ENCODE data around the gene COPE. TPM values are rescaled to one million over a fixed set of nuclear protein-coding genes. Genes with fewer than 3 reads are reported as not detected.

Gene COPE
- total and polyA plus RNA-seq, 2 of the 8 experiments (the other 6 are each of a cell fraction or from before 2014, with no cell fraction given), result 178 to 356 TPM

DNA sequence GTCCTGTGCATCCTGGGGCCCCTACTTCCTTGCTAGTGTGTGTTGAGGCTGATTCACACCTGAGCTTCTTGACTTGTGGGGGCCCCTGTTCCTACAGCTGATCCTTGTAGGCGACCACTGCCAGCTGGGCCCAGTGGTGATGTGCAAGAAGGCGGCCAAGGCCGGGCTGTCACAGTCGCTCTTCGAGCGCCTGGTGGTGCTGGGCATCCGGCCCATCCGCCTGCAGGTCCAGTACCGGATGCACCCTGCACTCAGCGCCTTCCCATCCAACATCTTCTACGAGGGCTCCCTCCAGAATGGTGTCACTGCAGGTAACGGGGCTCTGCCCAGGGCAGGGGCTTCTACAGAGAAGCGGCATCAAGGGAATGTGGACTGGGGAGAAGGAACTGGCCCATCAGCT lies 62.0 kb downstream of the COPE start (continued):
- TF ChIP-seq, protein P1, sequence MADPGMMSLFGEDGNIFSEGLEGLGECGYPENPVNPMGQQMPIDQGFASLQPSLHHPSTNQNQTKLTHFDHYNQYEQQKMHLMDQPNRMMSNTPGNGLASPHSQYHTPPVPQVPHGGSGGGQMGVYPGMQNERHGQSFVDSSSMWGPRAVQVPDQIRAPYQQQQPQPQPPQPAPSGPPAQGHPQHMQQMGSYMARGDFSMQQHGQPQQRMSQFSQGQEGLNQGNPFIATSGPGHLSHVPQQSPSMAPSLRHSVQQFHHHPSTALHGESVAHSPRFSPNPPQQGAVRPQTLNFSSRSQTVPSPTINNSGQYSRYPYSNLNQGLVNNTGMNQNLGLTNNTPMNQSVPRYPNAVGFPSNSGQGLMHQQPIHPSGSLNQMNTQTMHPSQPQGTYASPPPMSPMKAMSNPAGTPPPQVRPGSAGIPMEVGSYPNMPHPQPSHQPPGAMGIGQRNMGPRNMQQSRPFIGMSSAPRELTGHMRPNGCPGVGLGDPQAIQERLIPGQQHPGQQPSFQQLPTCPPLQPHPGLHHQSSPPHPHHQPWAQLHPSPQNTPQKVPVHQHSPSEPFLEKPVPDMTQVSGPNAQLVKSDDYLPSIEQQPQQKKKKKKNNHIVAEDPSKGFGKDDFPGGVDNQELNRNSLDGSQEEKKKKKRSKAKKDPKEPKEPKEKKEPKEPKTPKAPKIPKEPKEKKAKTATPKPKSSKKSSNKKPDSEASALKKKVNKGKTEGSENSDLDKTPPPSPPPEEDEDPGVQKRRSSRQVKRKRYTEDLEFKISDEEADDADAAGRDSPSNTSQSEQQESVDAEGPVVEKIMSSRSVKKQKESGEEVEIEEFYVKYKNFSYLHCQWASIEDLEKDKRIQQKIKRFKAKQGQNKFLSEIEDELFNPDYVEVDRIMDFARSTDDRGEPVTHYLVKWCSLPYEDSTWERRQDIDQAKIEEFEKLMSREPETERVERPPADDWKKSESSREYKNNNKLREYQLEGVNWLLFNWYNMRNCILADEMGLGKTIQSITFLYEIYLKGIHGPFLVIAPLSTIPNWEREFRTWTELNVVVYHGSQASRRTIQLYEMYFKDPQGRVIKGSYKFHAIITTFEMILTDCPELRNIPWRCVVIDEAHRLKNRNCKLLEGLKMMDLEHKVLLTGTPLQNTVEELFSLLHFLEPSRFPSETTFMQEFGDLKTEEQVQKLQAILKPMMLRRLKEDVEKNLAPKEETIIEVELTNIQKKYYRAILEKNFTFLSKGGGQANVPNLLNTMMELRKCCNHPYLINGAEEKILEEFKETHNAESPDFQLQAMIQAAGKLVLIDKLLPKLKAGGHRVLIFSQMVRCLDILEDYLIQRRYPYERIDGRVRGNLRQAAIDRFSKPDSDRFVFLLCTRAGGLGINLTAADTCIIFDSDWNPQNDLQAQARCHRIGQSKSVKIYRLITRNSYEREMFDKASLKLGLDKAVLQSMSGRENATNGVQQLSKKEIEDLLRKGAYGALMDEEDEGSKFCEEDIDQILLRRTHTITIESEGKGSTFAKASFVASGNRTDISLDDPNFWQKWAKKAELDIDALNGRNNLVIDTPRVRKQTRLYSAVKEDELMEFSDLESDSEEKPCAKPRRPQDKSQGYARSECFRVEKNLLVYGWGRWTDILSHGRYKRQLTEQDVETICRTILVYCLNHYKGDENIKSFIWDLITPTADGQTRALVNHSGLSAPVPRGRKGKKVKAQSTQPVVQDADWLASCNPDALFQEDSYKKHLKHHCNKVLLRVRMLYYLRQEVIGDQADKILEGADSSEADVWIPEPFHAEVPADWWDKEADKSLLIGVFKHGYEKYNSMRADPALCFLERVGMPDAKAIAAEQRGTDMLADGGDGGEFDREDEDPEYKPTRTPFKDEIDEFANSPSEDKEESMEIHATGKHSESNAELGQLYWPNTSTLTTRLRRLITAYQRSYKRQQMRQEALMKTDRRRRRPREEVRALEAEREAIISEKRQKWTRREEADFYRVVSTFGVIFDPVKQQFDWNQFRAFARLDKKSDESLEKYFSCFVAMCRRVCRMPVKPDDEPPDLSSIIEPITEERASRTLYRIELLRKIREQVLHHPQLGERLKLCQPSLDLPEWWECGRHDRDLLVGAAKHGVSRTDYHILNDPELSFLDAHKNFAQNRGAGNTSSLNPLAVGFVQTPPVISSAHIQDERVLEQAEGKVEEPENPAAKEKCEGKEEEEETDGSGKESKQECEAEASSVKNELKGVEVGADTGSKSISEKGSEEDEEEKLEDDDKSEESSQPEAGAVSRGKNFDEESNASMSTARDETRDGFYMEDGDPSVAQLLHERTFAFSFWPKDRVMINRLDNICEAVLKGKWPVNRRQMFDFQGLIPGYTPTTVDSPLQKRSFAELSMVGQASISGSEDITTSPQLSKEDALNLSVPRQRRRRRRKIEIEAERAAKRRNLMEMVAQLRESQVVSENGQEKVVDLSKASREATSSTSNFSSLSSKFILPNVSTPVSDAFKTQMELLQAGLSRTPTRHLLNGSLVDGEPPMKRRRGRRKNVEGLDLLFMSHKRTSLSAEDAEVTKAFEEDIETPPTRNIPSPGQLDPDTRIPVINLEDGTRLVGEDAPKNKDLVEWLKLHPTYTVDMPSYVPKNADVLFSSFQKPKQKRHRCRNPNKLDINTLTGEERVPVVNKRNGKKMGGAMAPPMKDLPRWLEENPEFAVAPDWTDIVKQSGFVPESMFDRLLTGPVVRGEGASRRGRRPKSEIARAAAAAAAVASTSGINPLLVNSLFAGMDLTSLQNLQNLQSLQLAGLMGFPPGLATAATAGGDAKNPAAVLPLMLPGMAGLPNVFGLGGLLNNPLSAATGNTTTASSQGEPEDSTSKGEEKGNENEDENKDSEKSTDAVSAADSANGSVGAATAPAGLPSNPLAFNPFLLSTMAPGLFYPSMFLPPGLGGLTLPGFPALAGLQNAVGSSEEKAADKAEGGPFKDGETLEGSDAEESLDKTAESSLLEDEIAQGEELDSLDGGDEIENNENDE (IDR thresholded peaks at IDR 0.05; ENCODE audit: insufficient replicate concordance, low read length), result no peak
- TF ChIP-seq TAF1 (IDR thresholded peaks at IDR 0.05; ENCODE audit: low read depth, low read length), result no peak
- no peak for TF ChIP-seq HDAC2 (IDR thresholded peaks at IDR 0.05; ENCODE audit: borderline replicate concordance in 1 of 2, low read depth in 2 of 2, low read length in 2 of 2)
- TF ChIP-seq SP1 (IDR thresholded peaks at IDR 0.05; ENCODE audit: low read depth, low read length), result no peak
- TF ChIP-seq SIN3A (conservative IDR thresholded peaks at IDR 0.05 in 1 of 2, IDR thresholded peaks at IDR 0.05 in 1 of 2; ENCODE audit: low read depth in 1 of 2, low read length in 2 of 2), result no peak
- TF ChIP-seq ZNF274 (IDR thresholded peaks at IDR 0.05; ENCODE audit: borderline replicate concordance, extremely low read depth, low read length), result no peak
- TF ChIP-seq, protein P2, sequence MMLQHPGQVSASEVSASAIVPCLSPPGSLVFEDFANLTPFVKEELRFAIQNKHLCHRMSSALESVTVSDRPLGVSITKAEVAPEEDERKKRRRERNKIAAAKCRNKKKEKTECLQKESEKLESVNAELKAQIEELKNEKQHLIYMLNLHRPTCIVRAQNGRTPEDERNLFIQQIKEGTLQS (IDR thresholded peaks at IDR 0.05; ENCODE audit: insufficient read depth, low read depth, low read length), result no peak
- no peak for TF ChIP-seq FOSL1 (IDR thresholded peaks at IDR 0.05; ENCODE audit: insufficient read depth, low read depth, low read length)
- no peak for TF ChIP-seq SP4 (IDR thresholded peaks at IDR 0.05; ENCODE audit: low read length)
- no peak for TF ChIP-seq GABPA (IDR thresholded peaks at IDR 0.05; ENCODE audit: borderline replicate concordance, insufficient read depth, low read length)
- TF ChIP-seq TAF7 (optimal IDR thresholded peaks at IDR 0.05; ENCODE audit: borderline replicate concordance, low read depth, low read length), result no peak
